Activated T-helper 17 cell treated with anti-CD3 and anti-CD28 coated beads, Interleukin-2, amount 50 U/mL, for 72 hours (primary cell): ENCODE data around the gene SOX18. TPM values are rescaled to one million over a fixed set of nuclear protein-coding genes. Genes with fewer than 3 reads are reported as not detected.

Experiments
- ATAC-seq: fragments of 150-1000 bp; cut with Tn5 transposase; replicated peaks from 2 replicates; pipeline ENCODE4 v1.10.0; 2021; ENCODE audit warnings: mild to moderate bottlenecking, moderate library complexity
- H3K27ac Mint-ChIP-seq: one replicate; pipeline ENCODE4 v1.8.0; 2022; ENCODE audit warnings: mixed read lengths
- H3K27me3 Mint-ChIP-seq: one replicate; pipeline ENCODE4 v1.8.0; 2022; ENCODE audit warnings: mixed read lengths
- H3K36me3 Mint-ChIP-seq: one replicate; pipeline ENCODE4 v1.8.0; 2022; ENCODE audit warnings: low read depth, mild to moderate bottlenecking, mixed read lengths
- H3K4me1 Mint-ChIP-seq: one replicate; pipeline ENCODE4 v1.8.0; 2022; ENCODE audit warnings: mixed read lengths
- H3K4me3 Mint-ChIP-seq: one replicate; pipeline ENCODE4 v1.8.0; 2022; ENCODE audit warnings: mild to moderate bottlenecking, mixed read lengths
- H3K9me3 Mint-ChIP-seq: one replicate; pipeline ENCODE4 v1.8.0; 2022; ENCODE audit warnings: mixed read lengths
- total RNA-seq, 2 donors: library from RNA; stranded (reverse); gene quantifications; one replicate each; pipeline ENCODE4 v1.2.3, GENCODE V29; 2022

The SOX18 gene
- total RNA-seq, 2 donors from 2014 or later: 0.13 to 0.22 TPM

GRCh38 chr20:64055396-64055892 lies 6.0 kb upstream of the SOX18 start:
- peaks cover 5% of the 10 kb centered on the region for H3K36me3 Mint-ChIP-seq
- no peaks in the 10 kb centered on the region for H3K9me3 Mint-ChIP-seq
- peaks cover 11% of the 10 kb centered on the region for H3K27me3 Mint-ChIP-seq
- no peak for ATAC-seq
- peaks cover 4% of the 10 kb centered on the region for H3K4me1 Mint-ChIP-seq
- no peak overlapping the region for H3K27ac Mint-ChIP-seq
- peak overlapping the region; percentile 14 for H3K4me3 Mint-ChIP-seq

GRCh38 chr20:64053841-64054661 lies 4.6 kb upstream of the SOX18 start:
- Mint-ChIP-seq H3K4me3 (no peak overlapping the region), H3K9me3 (no peaks in the 10 kb centered on the region), H3K36me3 (peaks cover 5% of the 10 kb centered on the region), H3K27me3 (peaks cover 11% of the 10 kb centered on the region), H3K27ac (no peak overlapping the region), H3K4me1 (peaks cover 4% of the 10 kb centered on the region)
- ATAC-seq: no peak

- H3K9me3 Mint-ChIP-seq: no peaks in the 10 kb centered on the region
- no peak overlapping the region for H3K27ac Mint-ChIP-seq
- H3K27me3 Mint-ChIP-seq: peaks cover 11% of the 10 kb centered on the region
- peaks cover 4% of the 10 kb centered on the region for H3K4me1 Mint-ChIP-seq
- ATAC-seq: no peak
- H3K4me3 Mint-ChIP-seq: no peak overlapping the region
- peaks cover under 1% of the 10 kb centered on the region for H3K36me3 Mint-ChIP-seq
These were observed 3.8 kb upstream of the SOX18 start for GRCh38 chr20:64052987-64053840.

- ATAC-seq: no peak
- Mint-ChIP-seq H3K27me3 (peaks cover 16% of the 10 kb centered on the region), H3K9me3 (no peaks in the 10 kb centered on the region), H3K27ac (no peak overlapping the region), H3K36me3 (no peaks in the 10 kb centered on the region), H3K4me1 (peaks cover 4% of the 10 kb centered on the region), H3K4me3 (no peak overlapping the region)
These were observed 2.9 kb upstream of the SOX18 start for GRCh38 chr20:64052326-64052722.

GRCh38 chr20:64051561-64052325 lies 2.3 kb upstream of the SOX18 start:
- no peak for ATAC-seq
- no peaks in the 10 kb centered on the region for H3K36me3 Mint-ChIP-seq
- H3K4me3 Mint-ChIP-seq: no peak overlapping the region
- H3K27ac Mint-ChIP-seq: no peak overlapping the region
- H3K27me3 Mint-ChIP-seq: peaks cover 22% of the 10 kb centered on the region
- peaks cover 4% of the 10 kb centered on the region for H3K4me1 Mint-ChIP-seq
- H3K9me3 Mint-ChIP-seq: no peaks in the 10 kb centered on the region

GRCh38 chr20:64051033-64051452 lies 1.6 kb upstream of the SOX18 start:
- Mint-ChIP-seq H3K27ac (no peak overlapping the region), H3K36me3 (no peaks in the 10 kb centered on the region), H3K27me3 (peaks cover 28% of the 10 kb centered on the region), H3K4me3 (no peak overlapping the region), H3K4me1 (peaks cover 4% of the 10 kb centered on the region), H3K9me3 (no peaks in the 10 kb centered on the region)
- ATAC-seq: no peak

- ATAC-seq: no peak
- H3K36me3 Mint-ChIP-seq: no peaks in the 10 kb centered on the region
- peaks cover 4% of the 10 kb centered on the region for H3K4me1 Mint-ChIP-seq
- no peak overlapping the region for H3K27ac Mint-ChIP-seq
- H3K27me3 Mint-ChIP-seq: peaks cover 30% of the 10 kb centered on the region
- no peaks in the 10 kb centered on the region for H3K9me3 Mint-ChIP-seq
- peak overlapping the region; percentile 17 for H3K4me3 Mint-ChIP-seq
These were observed 1.0 kb upstream of the SOX18 start for GRCh38 chr20:64050261-64051032.

- H3K27me3 Mint-ChIP-seq: peaks cover 30% of the 10 kb centered on the region
- H3K36me3 Mint-ChIP-seq: no peaks in the 10 kb centered on the region
- no peak for ATAC-seq
- no peaks in the 10 kb centered on the region for H3K9me3 Mint-ChIP-seq
- peak overlapping the region; percentile 17 for H3K4me3 Mint-ChIP-seq
- H3K27ac Mint-ChIP-seq: no peak overlapping the region
- peaks cover 4% of the 10 kb centered on the region for H3K4me1 Mint-ChIP-seq
These were observed 430 bp upstream of the SOX18 start for GRCh38 chr20:64049878-64050260.

GRCh38 chr20:64048402-64049044 lies 916 bp downstream of the SOX18 start:
- ATAC-seq: no peak
- H3K27me3 Mint-ChIP-seq: peaks cover 28% of the 10 kb centered on the region
- no peaks in the 10 kb centered on the region for H3K9me3 Mint-ChIP-seq

GRCh38 chr20:64047968-64048401 lies 1.5 kb downstream of the SOX18 start:
- Mint-ChIP-seq H3K9me3 (no peaks in the 10 kb centered on the region), H3K4me3 (no peak overlapping the region), H3K36me3 (no peaks in the 10 kb centered on the region), H3K27me3 (peaks cover 22% of the 10 kb centered on the region), H3K27ac (no peak overlapping the region), H3K4me1 (no peaks in the 10 kb centered on the region)
- no peak for ATAC-seq

More at GRCh38 chr20:64048402-64049044, 916 bp downstream of the SOX18 start:
- Mint-ChIP-seq H3K4me3 (no peak overlapping the region), H3K36me3 (no peaks in the 10 kb centered on the region), H3K27ac (no peak overlapping the region), H3K4me1 (peaks cover 3% of the 10 kb centered on the region)

- Mint-ChIP-seq H3K27ac (no peak overlapping the region), H3K4me3 (no peak overlapping the region), H3K36me3 (no peaks in the 10 kb centered on the region), H3K4me1 (no peaks in the 10 kb centered on the region), H3K9me3 (no peaks in the 10 kb centered on the region), H3K27me3 (peaks cover 22% of the 10 kb centered on the region)
- ATAC-seq: no peak
These were observed 2.4 kb downstream of the SOX18 start for GRCh38 chr20:64047046-64047389.

GRCh38 chr20:64045346-64046011 lies 4.0 kb downstream of the SOX18 start:
- H3K36me3 Mint-ChIP-seq: no peaks in the 10 kb centered on the region
- H3K9me3 Mint-ChIP-seq: no peaks in the 10 kb centered on the region
- no peak overlapping the region for H3K27ac Mint-ChIP-seq
- no peak for ATAC-seq
- H3K27me3 Mint-ChIP-seq: peaks cover 19% of the 10 kb centered on the region
- no peak overlapping the region for H3K4me3 Mint-ChIP-seq
- no peaks in the 10 kb centered on the region for H3K4me1 Mint-ChIP-seq
